HepG2 (cell line): ENCODE data around the gene TNFAIP8L2. TPM values are rescaled to one million over a fixed set of nuclear protein-coding genes. Genes with fewer than 3 reads are reported as not detected.
A peak's percentile ranks its signal among the peaks of the same experiment; 100 is the strongest.

Experiments
- BCL6 ChIP-seq: IDR thresholded peaks from 2 replicates; pipeline ENCODE4 v1.6.1; 2016; ENCODE audit warnings: missing genetic modification reagents, missing compliant biosample characterization
- GATA4 ChIP-seq: sonication (generic); IDR thresholded peaks from 2 replicates; pipeline ENCODE4 v1.6.1; 2016; ENCODE audit warnings: antibody characterized with exemption, low read depth, borderline replicate concordance
- GZF1 ChIP-seq: sonication (generic); formaldehyde crosslinking; IDR thresholded peaks from 2 replicates; pipeline ENCODE4 v1.5.1; 2020; ENCODE audit warnings: mild to moderate bottlenecking, missing genetic modification reagents
- KAT2B ChIP-seq: fragments of 150-350 bp; IDR thresholded peaks from 2 replicates; pipeline ENCODE4 v1.6.1; 2014; ENCODE audit warnings: low read depth, low read length, borderline replicate concordance
- RBFOX2 ChIP-seq: fragments of 200-400 bp; formaldehyde crosslinking; IDR thresholded peaks from 2 replicates; pipeline ENCODE4 v1.6.1; 2017; ENCODE audit warnings: low read depth, mild to moderate bottlenecking, low read length
- REL ChIP-seq: sonication (generic); formaldehyde crosslinking; conservative IDR thresholded peaks from 2 replicates; pipeline ENCODE4 v1.8.0; 2022; ENCODE audit warnings: mild to moderate bottlenecking, missing genetic modification reagents, moderate library complexity
- SAP130 ChIP-seq: IDR thresholded peaks from 2 replicates; pipeline ENCODE4 v1.6.1; 2016; ENCODE audit warnings: low read depth
- ZFP1 ChIP-seq: IDR thresholded peaks from 2 replicates; pipeline ENCODE4 v1.6.1; 2016
- ZNF136 ChIP-seq: sonication (generic); formaldehyde crosslinking; IDR thresholded peaks from 2 replicates; pipeline ENCODE4 v1.8.1; 2022; ENCODE audit warnings: low read depth, mild to moderate bottlenecking, moderate library complexity, missing genetic modification reagents
- ZNF207 ChIP-seq: fragments of 450-650 bp; IDR thresholded peaks from 2 replicates; pipeline ENCODE4 v1.6.1; 2016; ENCODE audit warnings: antibody characterized with exemption, borderline replicate concordance
- ZNF652 ChIP-seq: IDR thresholded peaks from 2 replicates; pipeline ENCODE4 v1.6.1; 2016; ENCODE audit warnings: low read depth, borderline replicate concordance
- ZNF816 ChIP-seq: sonication (generic); formaldehyde crosslinking; IDR thresholded peaks from 2 replicates; pipeline ENCODE4 v1.8.0; 2022; ENCODE audit warnings: missing genetic modification reagents, mild to moderate bottlenecking, borderline replicate concordance
- polyA plus RNA-seq, 8 experiments: library from polyadenylated mRNA; depleted of rRNA in 3 of 8; stranded (reverse) in 7 of 8; unstranded in 1 of 8; fragments of >200 nt; fragmentation: Illumina TruSeq in 4 of 8; extraction: Trizol in 4 of 8; gene quantifications; 2 replicates each; pipeline versions ENCODE4 v1.2.1 to v1.2.3, GENCODE V29; 2011 to 2016; ENCODE audit warnings: low read depth in 4 of 8, missing spikeins in 1 of 8, mixed read lengths in 1 of 8; ENCODE audit not compliant: insufficient read depth in 1 of 8
- total RNA-seq, 5 experiments: library from RNA; depleted of rRNA; stranded (reverse); fragments of >200 nt; fragmentation: Illumina TruSeq; extraction: Trizol; gene quantifications; 2 replicates each; pipeline ENCODE4 v1.2.3, GENCODE V29; 2016; ENCODE audit warnings: low read depth in 1 of 5
- TF ChIP-seq, protein P1 (sequence below): sonication (generic); formaldehyde crosslinking; IDR thresholded peaks from 2 replicates; pipeline ENCODE4 v1.4.0; 2020; ENCODE audit warnings: mild to moderate bottlenecking, missing genetic modification reagents
- TF ChIP-seq, protein P2 (sequence below): sonication (generic); formaldehyde crosslinking; conservative IDR thresholded peaks from 2 replicates; pipeline ENCODE4 v1.5.0; 2020; ENCODE audit warnings: missing genetic modification reagents
- TF ChIP-seq, protein P3 (sequence below): sonication (generic); formaldehyde crosslinking; conservative IDR thresholded peaks from 2 replicates; pipeline ENCODE4 v1.8.0; 2022; ENCODE audit warnings: missing genetic modification reagents
- TF ChIP-seq, protein P4 (sequence below): sonication (generic); formaldehyde crosslinking; IDR thresholded peaks from 2 replicates; pipeline ENCODE4 v1.4.0; 2020; ENCODE audit warnings: missing genetic modification reagents
- TF ChIP-seq, protein P5 (sequence below): sonication (generic); formaldehyde crosslinking; conservative IDR thresholded peaks from 2 replicates; pipeline ENCODE4 v1.4.0; 2020; ENCODE audit warnings: missing genetic modification reagents
- TF ChIP-seq, protein P6 (sequence below): sonication (generic); formaldehyde crosslinking; IDR thresholded peaks from 2 replicates; pipeline ENCODE4 v1.4.0; 2020; ENCODE audit warnings: low read depth, mild to moderate bottlenecking, missing genetic modification reagents

TNFAIP8L2 gene
- total and polyA plus RNA-seq, 2 of the 13 experiments (the other 11 are each of a cell fraction or from before 2014, with no cell fraction given): not detected

DNA sequence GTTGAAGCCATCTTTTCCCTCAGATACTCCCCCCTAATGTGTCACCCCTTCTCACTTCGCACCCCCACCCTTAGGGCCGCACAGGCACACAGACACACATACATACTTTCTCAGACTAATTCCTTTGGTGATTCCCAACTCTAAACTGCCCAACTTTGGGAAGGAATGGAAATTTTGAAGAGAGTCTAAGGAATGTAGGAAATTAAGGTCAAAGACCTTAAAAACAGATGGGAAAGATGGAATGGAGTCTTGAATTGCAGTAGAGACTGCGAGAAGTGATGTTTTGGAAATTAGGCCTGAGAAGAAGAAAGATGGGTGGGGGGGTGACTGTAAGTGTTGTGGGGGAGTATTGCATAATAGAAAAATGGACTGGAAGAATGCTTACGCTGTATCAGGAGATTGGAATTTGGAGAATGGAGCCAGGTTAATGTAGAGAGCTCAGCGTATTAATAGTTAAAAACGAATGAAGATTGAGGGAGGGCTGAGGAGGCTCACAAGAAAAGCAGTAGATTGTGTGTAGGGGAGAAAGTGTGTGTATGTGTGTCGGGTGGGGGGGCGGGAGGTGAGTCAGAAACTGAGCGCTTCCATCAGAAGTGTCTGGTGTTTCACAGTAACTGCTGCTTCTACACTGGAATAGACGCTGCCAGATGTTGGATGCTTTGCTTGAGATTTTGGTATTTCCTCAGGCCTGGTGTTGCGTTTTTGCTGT is 43.6 kb downstream of the TNFAIP8L2 start (continued):
- TF ChIP-seq, protein P1, sequence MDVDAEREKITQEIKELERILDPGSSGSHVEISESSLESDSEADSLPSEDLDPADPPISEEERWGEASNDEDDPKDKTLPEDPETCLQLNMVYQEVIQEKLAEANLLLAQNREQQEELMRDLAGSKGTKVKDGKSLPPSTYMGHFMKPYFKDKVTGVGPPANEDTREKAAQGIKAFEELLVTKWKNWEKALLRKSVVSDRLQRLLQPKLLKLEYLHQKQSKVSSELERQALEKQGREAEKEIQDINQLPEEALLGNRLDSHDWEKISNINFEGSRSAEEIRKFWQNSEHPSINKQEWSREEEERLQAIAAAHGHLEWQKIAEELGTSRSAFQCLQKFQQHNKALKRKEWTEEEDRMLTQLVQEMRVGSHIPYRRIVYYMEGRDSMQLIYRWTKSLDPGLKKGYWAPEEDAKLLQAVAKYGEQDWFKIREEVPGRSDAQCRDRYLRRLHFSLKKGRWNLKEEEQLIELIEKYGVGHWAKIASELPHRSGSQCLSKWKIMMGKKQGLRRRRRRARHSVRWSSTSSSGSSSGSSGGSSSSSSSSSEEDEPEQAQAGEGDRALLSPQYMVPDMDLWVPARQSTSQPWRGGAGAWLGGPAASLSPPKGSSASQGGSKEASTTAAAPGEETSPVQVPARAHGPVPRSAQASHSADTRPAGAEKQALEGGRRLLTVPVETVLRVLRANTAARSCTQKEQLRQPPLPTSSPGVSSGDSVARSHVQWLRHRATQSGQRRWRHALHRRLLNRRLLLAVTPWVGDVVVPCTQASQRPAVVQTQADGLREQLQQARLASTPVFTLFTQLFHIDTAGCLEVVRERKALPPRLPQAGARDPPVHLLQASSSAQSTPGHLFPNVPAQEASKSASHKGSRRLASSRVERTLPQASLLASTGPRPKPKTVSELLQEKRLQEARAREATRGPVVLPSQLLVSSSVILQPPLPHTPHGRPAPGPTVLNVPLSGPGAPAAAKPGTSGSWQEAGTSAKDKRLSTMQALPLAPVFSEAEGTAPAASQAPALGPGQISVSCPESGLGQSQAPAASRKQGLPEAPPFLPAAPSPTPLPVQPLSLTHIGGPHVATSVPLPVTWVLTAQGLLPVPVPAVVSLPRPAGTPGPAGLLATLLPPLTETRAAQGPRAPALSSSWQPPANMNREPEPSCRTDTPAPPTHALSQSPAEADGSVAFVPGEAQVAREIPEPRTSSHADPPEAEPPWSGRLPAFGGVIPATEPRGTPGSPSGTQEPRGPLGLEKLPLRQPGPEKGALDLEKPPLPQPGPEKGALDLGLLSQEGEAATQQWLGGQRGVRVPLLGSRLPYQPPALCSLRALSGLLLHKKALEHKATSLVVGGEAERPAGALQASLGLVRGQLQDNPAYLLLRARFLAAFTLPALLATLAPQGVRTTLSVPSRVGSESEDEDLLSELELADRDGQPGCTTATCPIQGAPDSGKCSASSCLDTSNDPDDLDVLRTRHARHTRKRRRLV (CRISPR knock-in tag): no peak
- no peak for TF ChIP-seq ZNF136 (CRISPR knock-in tag)
- TF ChIP-seq REL (CRISPR knock-in tag): no peak
- TF ChIP-seq, protein P2, sequence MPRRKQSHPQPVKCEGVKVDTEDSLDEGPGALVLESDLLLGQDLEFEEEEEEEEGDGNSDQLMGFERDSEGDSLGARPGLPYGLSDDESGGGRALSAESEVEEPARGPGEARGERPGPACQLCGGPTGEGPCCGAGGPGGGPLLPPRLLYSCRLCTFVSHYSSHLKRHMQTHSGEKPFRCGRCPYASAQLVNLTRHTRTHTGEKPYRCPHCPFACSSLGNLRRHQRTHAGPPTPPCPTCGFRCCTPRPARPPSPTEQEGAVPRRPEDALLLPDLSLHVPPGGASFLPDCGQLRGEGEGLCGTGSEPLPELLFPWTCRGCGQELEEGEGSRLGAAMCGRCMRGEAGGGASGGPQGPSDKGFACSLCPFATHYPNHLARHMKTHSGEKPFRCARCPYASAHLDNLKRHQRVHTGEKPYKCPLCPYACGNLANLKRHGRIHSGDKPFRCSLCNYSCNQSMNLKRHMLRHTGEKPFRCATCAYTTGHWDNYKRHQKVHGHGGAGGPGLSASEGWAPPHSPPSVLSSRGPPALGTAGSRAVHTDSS (CRISPR knock-in tag): no peak
- TF ChIP-seq GZF1: no peak
- TF ChIP-seq, protein P3, sequence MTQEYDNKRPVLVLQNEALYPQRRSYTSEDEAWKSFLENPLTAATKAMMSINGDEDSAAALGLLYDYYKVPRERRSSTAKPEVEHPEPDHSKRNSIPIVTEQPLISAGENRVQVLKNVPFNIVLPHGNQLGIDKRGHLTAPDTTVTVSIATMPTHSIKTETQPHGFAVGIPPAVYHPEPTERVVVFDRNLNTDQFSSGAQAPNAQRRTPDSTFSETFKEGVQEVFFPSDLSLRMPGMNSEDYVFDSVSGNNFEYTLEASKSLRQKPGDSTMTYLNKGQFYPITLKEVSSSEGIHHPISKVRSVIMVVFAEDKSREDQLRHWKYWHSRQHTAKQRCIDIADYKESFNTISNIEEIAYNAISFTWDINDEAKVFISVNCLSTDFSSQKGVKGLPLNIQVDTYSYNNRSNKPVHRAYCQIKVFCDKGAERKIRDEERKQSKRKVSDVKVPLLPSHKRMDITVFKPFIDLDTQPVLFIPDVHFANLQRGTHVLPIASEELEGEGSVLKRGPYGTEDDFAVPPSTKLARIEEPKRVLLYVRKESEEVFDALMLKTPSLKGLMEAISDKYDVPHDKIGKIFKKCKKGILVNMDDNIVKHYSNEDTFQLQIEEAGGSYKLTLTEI (CRISPR knock-in tag): no peak
- peak; percentile 62; the same call in 1 of the 2 replicates for TF ChIP-seq ZNF652 (CRISPR knock-in tag)
- peak; percentile 6; the same call in 1 of the 2 replicates for TF ChIP-seq SAP130 (CRISPR knock-in tag)
- 0 out of 2 replicates have a peak, but pooled peaks have one; percentile 26 for TF ChIP-seq RBFOX2
- TF ChIP-seq KAT2B: no peak
- TF ChIP-seq, protein P4, sequence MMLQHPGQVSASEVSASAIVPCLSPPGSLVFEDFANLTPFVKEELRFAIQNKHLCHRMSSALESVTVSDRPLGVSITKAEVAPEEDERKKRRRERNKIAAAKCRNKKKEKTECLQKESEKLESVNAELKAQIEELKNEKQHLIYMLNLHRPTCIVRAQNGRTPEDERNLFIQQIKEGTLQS (CRISPR knock-in tag): no peak
- TF ChIP-seq ZNF207: no peak
- TF ChIP-seq, protein P5, sequence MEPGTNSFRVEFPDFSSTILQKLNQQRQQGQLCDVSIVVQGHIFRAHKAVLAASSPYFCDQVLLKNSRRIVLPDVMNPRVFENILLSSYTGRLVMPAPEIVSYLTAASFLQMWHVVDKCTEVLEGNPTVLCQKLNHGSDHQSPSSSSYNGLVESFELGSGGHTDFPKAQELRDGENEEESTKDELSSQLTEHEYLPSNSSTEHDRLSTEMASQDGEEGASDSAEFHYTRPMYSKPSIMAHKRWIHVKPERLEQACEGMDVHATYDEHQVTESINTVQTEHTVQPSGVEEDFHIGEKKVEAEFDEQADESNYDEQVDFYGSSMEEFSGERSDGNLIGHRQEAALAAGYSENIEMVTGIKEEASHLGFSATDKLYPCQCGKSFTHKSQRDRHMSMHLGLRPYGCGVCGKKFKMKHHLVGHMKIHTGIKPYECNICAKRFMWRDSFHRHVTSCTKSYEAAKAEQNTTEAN (CRISPR knock-in tag): no peak
- no peak for TF ChIP-seq ZFP1 (CRISPR knock-in tag)
- TF ChIP-seq ZNF816 (CRISPR knock-in tag): no peak
- no peak for TF ChIP-seq GATA4
- TF ChIP-seq, protein P6, sequence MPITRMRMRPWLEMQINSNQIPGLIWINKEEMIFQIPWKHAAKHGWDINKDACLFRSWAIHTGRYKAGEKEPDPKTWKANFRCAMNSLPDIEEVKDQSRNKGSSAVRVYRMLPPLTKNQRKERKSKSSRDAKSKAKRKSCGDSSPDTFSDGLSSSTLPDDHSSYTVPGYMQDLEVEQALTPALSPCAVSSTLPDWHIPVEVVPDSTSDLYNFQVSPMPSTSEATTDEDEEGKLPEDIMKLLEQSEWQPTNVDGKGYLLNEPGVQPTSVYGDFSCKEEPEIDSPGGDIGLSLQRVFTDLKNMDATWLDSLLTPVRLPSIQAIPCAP: no peak
- TF ChIP-seq BCL6 (CRISPR knock-in tag): no peak
